Lower lobe of right lung (tissue), 2 donors: ENCODE data around the gene DIMT1. TPM values are rescaled to one million over a fixed set of nuclear protein-coding genes. Genes with fewer than 3 reads are reported as not detected.

Experiments used
- ATAC-seq, 2 donors: fragments of 200-7000 bp; cut with Tn5 transposase; one replicate each; pipeline ENCODE4 v1.9.1; 2020 to 2022; ENCODE audit warnings: mild to moderate bottlenecking in 2 of 2, moderate library complexity in 2 of 2
- DNase-seq: peaks from one replicate; pipeline ENCODE4 v3.0.0-alpha.2; 2020
- H3K27ac ChIP-seq: fragments of 200-600 bp; one replicate; pipeline ENCODE4 v1.8.0; 2022
- H3K27me3 ChIP-seq: fragments of 200-600 bp; one replicate; pipeline ENCODE4 v1.8.0; 2022; ENCODE audit warnings: low read depth
- H3K36me3 ChIP-seq: fragments of 200-600 bp; one replicate; pipeline ENCODE4 v1.8.0; 2022; ENCODE audit warnings: mild to moderate bottlenecking
- H3K4me1 ChIP-seq: fragments of 200-600 bp; one replicate; pipeline ENCODE4 v1.8.0; 2022
- H3K4me3 ChIP-seq: fragments of 200-600 bp; one replicate; pipeline ENCODE4 v1.8.0; 2022; ENCODE audit warnings: mild to moderate bottlenecking
- H3K9me3 ChIP-seq: fragments of 200-600 bp; one replicate; pipeline ENCODE4 v1.8.0; 2022
- CTCF ChIP-seq: fragments of 200-600 bp; IDR thresholded peaks from one replicate; pipeline ENCODE4 v1.8.0; 2022; ENCODE audit warnings: antibody characterized with exemption, mild to moderate bottlenecking
- intact Hi-C: fragments of 100-400 bp; cut with DNase I; formaldehyde crosslinking; loops from one replicate; pipeline ENCODE4 v1.11.0; 2022
- total RNA-seq: library from RNA; stranded (reverse); fragmentation: NEBNext Ultra II Directional; extraction: Animal tissue kit (Norgen Biotek cat#: 25700); gene quantifications from one replicate; pipeline ENCODE4 v1.2.1, GENCODE V29; 2021
- donor health status: DM: no; HTN: yes; CAD: no; lungs with severe emphysema.

Gene DIMT1
- total RNA-seq, 1 donor from 2014 or later, result 19.3 TPM

GRCh38 chr5:62369039-62369438, 34.7 kb downstream of the DIMT1 start:
- intact Hi-C loops, result no loop called here
- no peak overlapping the region for H3K4me3 ChIP-seq
- H3K27me3 ChIP-seq, result no peaks in the 10 kb centered on the region
- DNase-seq, result no peak
- H3K36me3 ChIP-seq, result peaks cover 48% of the 10 kb centered on the region
- H3K9me3 ChIP-seq, result no peaks in the 10 kb centered on the region
- no peak for ATAC-seq
- H3K27ac ChIP-seq, result no peak overlapping the region
- H3K4me1 ChIP-seq, result no peaks in the 10 kb centered on the region
- no peak for TF ChIP-seq CTCF

- intact Hi-C loops, result no loop called here
- TF ChIP-seq CTCF, result no peak
- no peak overlapping the region for H3K27ac ChIP-seq
- no peak overlapping the region for H3K4me3 ChIP-seq
- no peak for DNase-seq
- no peak for ATAC-seq
- peaks cover 70% of the 10 kb centered on the region for H3K36me3 ChIP-seq
- no peaks in the 10 kb centered on the region for H3K4me1 ChIP-seq
- no peaks in the 10 kb centered on the region for H3K9me3 ChIP-seq
- H3K27me3 ChIP-seq, result no peaks in the 10 kb centered on the region
Measured at GRCh38 chr5:62362701-62363100, 41.0 kb downstream of the DIMT1 start.

GRCh38 chr5:62354028-62354874, 49.5 kb downstream of the DIMT1 start:
- ATAC-seq (peak; percentile 53 to 57), DNase-seq (no peak)
- H3K4me3 ChIP-seq, result no peak overlapping the region
- no peak overlapping the region for H3K27ac ChIP-seq
- H3K4me1 ChIP-seq, result no peaks in the 10 kb centered on the region
- TF ChIP-seq CTCF, result peak; percentile 58
- H3K9me3 ChIP-seq, result no peaks in the 10 kb centered on the region
- H3K36me3 ChIP-seq, result peaks cover 57% of the 10 kb centered on the region
- no peaks in the 10 kb centered on the region for H3K27me3 ChIP-seq
- intact Hi-C loops, result no loop called here

GRCh38 chr5:62348723-62349481, 54.8 kb downstream of the DIMT1 start:
- Histone ChIP-seq H3K4me1 (no peaks in the 10 kb centered on the region), H3K4me3 (no peak overlapping the region), H3K27ac (no peak overlapping the region), H3K9me3 (no peaks in the 10 kb centered on the region), H3K27me3 (no peaks in the 10 kb centered on the region), H3K36me3 (peaks cover 39% of the 10 kb centered on the region)
- no peak for ATAC-seq
- no peak for DNase-seq
- intact Hi-C loops, result no loop called here
- no peak for TF ChIP-seq CTCF

GRCh38 chr5:62347928-62348327, 55.8 kb downstream of the DIMT1 start:
- no peak for TF ChIP-seq CTCF
- DNase-seq (no peak), ATAC-seq (no peak)
- no peaks in the 10 kb centered on the region for H3K27me3 ChIP-seq
- no peaks in the 10 kb centered on the region for H3K4me1 ChIP-seq
- H3K9me3 ChIP-seq, result no peaks in the 10 kb centered on the region
- no peak overlapping the region for H3K4me3 ChIP-seq
- no peak overlapping the region for H3K27ac ChIP-seq
- peaks cover 31% of the 10 kb centered on the region for H3K36me3 ChIP-seq
- intact Hi-C loops, result no loop called here
